Ovary (tissue), 9 donors: ENCODE measurements around the gene CD36. TPM values are rescaled to one million over a fixed set of nuclear protein-coding genes. Genes with fewer than 3 reads are reported as not detected.

Experiments used
- DNase-seq, 5 donors: peaks; one replicate each; pipeline ENCODE4 v3.0.0-alpha.2; 2019 to 2020
- H3K27ac ChIP-seq, 2 donors: fragments of 200-600 bp; one replicate each; pipeline versions ENCODE4 v1.5.1 to v1.8.0; 2019 to 2022
- H3K27me3 ChIP-seq: fragments of 200-600 bp; one replicate; pipeline ENCODE4 v1.8.0; 2022
- H3K36me3 ChIP-seq: fragments of 200-600 bp; sonication (generic); one replicate; pipeline ENCODE4 v1.5.1; 2019
- H3K4me1 ChIP-seq: one replicate; pipeline ENCODE4 v1.8.1; 2013; ENCODE audit warnings: mild to moderate bottlenecking, moderate library complexity; ENCODE audit not compliant: insufficient read depth
- H3K4me3 ChIP-seq: fragments of 200-600 bp; sonication (generic); one replicate; pipeline ENCODE4 v1.5.1; 2017
- H3K9me3 ChIP-seq, 2 donors: fragments of 200-600 bp in 1 of 2; sonication (generic) in 1 of 2; one replicate each; pipeline versions ENCODE4 v1.5.1 to v1.8.1; 2013 to 2019; ENCODE audit warnings: mild to moderate bottlenecking in 1 of 2, moderate library complexity in 1 of 2
- CTCF ChIP-seq, 3 donors: fragments of 450-650 bp in 2 of 3; fragments of 200-600 bp in 1 of 3; IDR thresholded peaks; one replicate each; pipeline versions ENCODE4 v1.5.1 to v1.8.0; 2016 to 2022; ENCODE audit warnings: antibody characterized with exemption in 3 of 3, mild to moderate bottlenecking in 1 of 3
- EP300 ChIP-seq: sonication (generic); formaldehyde crosslinking; IDR thresholded peaks from one replicate; pipeline ENCODE4 v1.6.1; 2017; ENCODE audit warnings: antibody characterized with exemption
- POLR2A ChIP-seq: fragments of 450-650 bp; IDR thresholded peaks from one replicate; pipeline ENCODE4 v1.6.1; 2017; ENCODE audit warnings: antibody characterized with exemption, mild to moderate bottlenecking, moderate library complexity
- WGBS, 3 donors: extraction: QIAGEN DNeasy Blood & Tissue Kit in 1 of 3; methylation state at CpG; one replicate each; pipeline versions ENCODE4 v1.1.5 to v1.1.7; 2013 to 2017; 5-methylcytosine and 5-hydroxymethylcytosine counted together
- intact Hi-C, 4 donors: fragments of 100-400 bp; cut with DNase I; formaldehyde crosslinking; loops; one replicate each; pipeline versions ENCODE4 v1.11.0 to v1.15.1; 2022 to 2023
- polyA plus RNA-seq, 2 donors: library from polyadenylated mRNA; stranded (reverse); fragments of 200-250 nt in 1 of 2; fragments of 350-450 nt in 1 of 2; fragmentation: Illumina TruSeq in 1 of 2; extraction: RNeasy Lipid Tissue Mini Kit (QIAGEN cat#74804) in 1 of 2; gene quantifications; one replicate each; pipeline ENCODE4 v1.2.3, GENCODE V29; 2013 to 2014
- total RNA-seq, 7 donors: library from RNA; depleted of rRNA in 2 of 7; stranded (reverse); fragments of >200 nt in 2 of 7; fragmentation: NEBNext Ultra II Directional in 3 of 7; extraction: Animal tissue kit (Norgen Biotek cat#: 25700) in 3 of 7; gene quantifications; one replicate each; pipeline versions ENCODE4 v1.1.0 to v1.2.4, GENCODE V29; 2016 to 2023
- donor health status: DM: no; HTN: no; CAD: no; lungs with moderate emphysema.
- donor health status: DM: no; HTN: no; CAD: no.
- donor health status: Bipolar disorder and iron deficiency.
- donor health status: DM: yes; HTN: yes; CAD: no.
- donor health status: DM: no; HTN: no; CAD: no.
- donor health status: DM: yes; HTN: yes; CAD: no.

CD36 gene
- total and polyA plus RNA-seq, 9 donors: 3.1 to 55.4 (median 9.1) TPM

DNA sequence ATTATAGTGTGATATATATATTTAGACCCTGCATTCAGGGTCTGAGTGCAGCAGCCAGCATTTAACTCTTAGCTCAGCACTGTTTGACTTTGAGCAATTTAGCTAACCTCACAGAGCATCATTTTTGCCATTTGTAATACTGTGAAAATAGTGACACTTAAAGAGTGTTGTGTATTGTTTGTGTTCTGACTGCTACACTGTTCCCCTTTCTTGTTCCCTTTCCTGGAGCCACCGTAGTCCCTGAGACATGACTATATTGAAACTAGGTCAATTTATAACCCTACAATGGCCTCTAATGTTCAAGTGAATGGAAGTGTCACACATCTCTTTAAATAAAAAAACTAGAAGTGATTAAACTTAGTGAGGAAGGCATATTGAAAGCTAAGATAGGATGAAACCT is 20.3 kb upstream of the CD36 start:
- intact Hi-C loops: no loop called here
- Histone ChIP-seq H3K4me1 (no peaks in the 10 kb centered on the region), H3K36me3 (no peaks in the 10 kb centered on the region), H3K27me3 (no peaks in the 10 kb centered on the region), H3K4me3 (no peak overlapping the region), H3K27ac (no peak overlapping the region), H3K9me3 (no peaks in the 10 kb centered on the region)
- WGBS, 3 donors: 88 to 95% (median 89%) methylated on average over 1 of the region's 1 CpG
- no peak for DNase-seq
- TF ChIP-seq EP300 (no peak), CTCF (IDR thresholded peaks at IDR 0.05) (no peak), POLR2A (no peak)

GRCh38 chr7:80619741-80620140 is 18.7 kb upstream of the CD36 start:
- H3K36me3 ChIP-seq: no peaks in the 10 kb centered on the region
- H3K4me1 ChIP-seq: no peaks in the 10 kb centered on the region
- H3K27me3 ChIP-seq: no peaks in the 10 kb centered on the region
- intact Hi-C loops: no loop called here
- H3K4me3 ChIP-seq: no peak overlapping the region
- DNase-seq: no peak
- TF ChIP-seq POLR2A: no peak
- TF ChIP-seq EP300: no peak
- no peak for TF ChIP-seq CTCF (IDR thresholded peaks at IDR 0.05)
- no peaks in the 10 kb centered on the region for H3K9me3 ChIP-seq
- no peak overlapping the region for H3K27ac ChIP-seq

DNA sequence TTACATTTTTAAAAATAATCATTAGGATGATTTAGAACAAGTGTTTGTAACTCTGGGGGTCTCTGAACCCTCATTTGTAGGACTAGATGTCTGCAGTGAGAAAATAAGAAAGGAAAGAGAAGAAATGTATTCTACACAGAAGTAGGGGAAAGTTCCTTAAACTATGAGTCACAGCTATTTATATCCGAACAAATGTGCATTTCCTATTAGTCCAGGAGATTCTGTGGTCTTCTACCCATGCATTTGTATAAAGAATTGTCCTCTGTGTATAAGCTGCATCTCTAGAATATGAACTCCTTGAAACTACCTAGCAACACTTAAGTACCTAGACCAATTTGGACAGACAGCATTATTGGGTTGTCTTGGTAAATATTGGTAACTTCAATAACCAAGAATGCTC is 15.9 kb upstream of the CD36 start:
- TF ChIP-seq POLR2A (no peak), CTCF (IDR thresholded peaks at IDR 0.05) (no peak), EP300 (no peak)
- Histone ChIP-seq H3K27ac (no peak overlapping the region), H3K9me3 (no peaks in the 10 kb centered on the region), H3K36me3 (no peaks in the 10 kb centered on the region), H3K27me3 (no peaks in the 10 kb centered on the region), H3K4me3 (no peak overlapping the region), H3K4me1 (no peaks in the 10 kb centered on the region)
- DNase-seq: no peak
- intact Hi-C loops: no loop called here
- WGBS, 3 donors: 46 to 68% (median 65%) methylated on average over 1 of the region's 1 CpG

DNA sequence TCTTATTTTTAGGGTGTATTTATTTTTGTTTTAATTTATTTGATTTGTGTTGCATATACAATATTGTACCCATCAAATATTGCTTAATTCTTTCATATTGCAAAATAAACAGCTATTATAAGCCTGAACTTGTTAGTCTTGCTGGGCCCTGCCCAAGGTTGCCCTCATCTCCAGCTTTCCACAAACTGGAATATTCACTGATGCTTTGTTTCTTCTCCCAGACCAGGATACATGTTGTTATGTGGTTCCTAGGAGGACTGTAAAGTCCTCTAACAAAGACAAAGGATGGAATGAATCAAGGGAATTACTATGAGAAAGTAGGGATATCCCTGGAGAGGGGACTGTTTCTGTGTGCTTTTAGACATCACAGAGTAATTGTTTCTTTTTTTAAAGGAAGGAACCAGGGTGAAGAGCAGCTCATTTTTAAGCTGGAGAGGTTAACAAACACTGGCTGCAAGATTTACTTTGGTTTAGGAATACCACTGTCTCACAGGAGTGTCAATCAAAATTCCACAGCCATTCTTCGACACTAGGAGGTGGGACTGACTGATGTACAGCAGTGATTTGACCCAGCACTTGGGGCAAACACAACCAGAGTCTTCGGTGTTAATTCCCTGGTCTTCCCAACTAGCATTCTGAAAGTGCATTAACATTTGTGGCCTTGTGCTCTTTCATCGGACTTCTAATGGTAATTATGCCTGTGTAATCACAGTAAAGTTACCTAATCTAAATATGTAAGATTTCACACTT is 14.8 kb upstream of the CD36 start:
- Histone ChIP-seq H3K27me3 (no peaks in the 10 kb centered on the region), H3K4me3 (no peak overlapping the region), H3K4me1 (no peaks in the 10 kb centered on the region), H3K36me3 (no peaks in the 10 kb centered on the region), H3K27ac (no peak overlapping the region), H3K9me3 (no peaks in the 10 kb centered on the region)
- WGBS, 3 donors: 77 to 80% (median 79%) methylated on average over 3 of the region's 3 CpGs
- intact Hi-C loops: no loop called here
- TF ChIP-seq CTCF (IDR thresholded peaks at IDR 0.05) (no peak), POLR2A (no peak), EP300 (no peak)
- DNase-seq: no peak
